ENCODE results near the gene CHM.

The CHM gene

DNA sequence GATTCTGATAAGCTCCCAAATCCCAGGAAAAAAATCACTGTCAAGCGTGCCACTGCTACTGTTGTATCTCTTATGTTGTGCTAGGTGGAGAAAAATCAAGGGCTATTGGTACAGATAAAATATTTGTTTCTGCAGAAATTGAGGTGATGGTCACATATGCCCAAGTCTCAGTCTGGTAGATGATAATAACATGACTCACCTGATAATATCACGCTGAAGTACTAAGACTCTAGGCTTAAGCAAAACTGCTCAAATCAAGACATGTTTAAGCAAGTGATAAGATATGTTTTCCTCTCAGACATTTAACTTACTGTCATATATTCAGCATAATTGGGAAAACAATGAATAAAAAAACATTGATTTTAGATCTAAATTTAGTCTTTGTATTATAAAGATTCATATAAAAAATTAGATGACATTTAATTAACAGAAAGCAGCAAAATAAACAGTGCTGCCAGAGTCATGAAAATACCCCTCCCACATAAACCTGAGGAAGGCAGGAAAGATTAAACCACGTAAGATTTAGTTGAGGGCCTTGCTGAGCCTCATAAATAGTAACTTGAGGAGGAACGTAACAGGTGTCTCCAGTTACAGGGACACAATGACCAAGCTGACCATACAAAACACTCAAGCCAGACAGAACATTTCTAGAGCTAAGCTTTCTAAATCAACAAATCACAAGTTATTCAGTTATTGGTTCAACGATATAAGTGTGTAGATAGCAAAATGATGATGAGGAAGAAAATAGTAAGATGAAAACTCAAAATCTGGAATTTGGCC lies 143.5 kb downstream of the CHM start:
- no peak for DNase-seq

DNA sequence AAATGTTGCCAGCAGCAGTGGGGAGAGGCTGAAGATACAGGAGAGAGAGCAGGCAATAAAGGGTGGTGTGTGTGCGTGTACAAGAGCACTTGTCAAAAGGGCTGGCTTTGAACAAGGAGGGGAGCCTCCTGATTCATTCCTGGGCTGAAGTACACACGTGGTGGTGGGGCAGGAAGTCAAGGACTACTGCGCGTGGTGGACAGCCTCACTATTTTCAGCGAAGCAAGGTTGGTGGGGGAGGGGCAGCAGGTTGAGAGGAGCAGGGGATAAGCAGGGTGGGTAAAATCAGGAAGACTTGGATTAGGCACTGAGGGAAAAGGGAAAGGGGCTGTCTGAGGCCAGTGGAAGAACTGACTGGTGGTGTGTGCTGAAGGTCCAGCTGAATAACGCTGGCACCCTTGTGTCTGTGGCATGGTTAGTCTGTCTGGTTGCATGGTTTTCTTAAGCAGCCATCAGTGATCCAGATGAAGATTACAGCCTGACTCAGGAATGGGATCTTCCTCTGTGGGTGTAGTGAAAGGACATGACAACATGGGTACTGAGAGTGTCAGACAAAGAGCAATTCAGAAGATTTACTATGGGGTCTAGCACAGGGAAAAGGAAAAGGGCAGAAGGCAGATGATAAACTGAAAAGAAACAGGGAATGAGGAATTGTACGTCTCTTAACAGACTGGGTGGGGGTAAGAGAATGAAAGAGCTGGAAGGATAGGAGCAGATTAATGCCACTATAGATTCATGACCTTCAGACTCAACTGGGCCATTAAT lies 149.8 kb downstream of the CHM start:
- no peak for DNase-seq

DNA sequence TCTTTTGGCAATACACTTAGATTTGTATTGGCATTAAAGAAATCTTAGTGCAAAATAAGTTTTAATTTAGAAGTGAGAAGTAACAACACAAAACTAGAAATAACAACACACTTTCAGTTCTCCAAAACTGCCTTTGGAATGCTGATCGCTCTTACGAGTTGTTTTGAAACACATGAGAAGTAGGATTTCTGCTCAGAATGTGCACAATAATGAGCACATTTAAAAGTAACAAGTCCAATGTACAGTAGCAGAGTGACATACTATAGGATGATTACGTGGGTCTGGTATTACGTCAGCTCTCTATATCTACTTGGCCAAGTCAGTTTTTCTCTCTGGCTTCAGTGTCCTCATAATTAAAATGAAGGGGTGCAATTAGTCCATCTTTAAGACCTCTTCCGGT lies 164.8 kb downstream of the CHM start:
- DNase-seq = no peak

DNA sequence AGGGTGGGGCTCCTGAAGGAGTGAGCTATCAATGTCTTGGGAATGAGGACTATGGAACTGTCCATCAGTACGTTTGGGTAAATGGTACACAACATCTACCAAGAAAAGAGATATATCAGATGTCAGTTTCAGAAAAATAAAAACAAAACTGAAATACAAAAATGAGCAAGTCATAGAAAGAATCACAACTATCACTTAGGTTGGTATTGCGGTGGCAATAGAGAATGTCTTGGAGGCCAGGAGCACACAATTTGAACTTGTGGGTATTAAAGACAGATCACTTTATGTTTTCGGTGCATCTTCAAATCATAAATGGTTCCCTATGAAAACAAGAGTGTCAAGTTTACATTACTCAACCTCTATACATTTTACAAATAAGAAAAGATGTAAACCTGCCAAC lies 176.8 kb downstream of the CHM start:
- no peak for DNase-seq

- DNase-seq = no peak
Observed at GRCh38 chrX:85865324-85865723, 182.0 kb downstream of the CHM start.

- no peak for DNase-seq
Observed at GRCh38 chrX:85859426-85859825, 187.9 kb downstream of the CHM start.

- DNase-seq = no peak
Observed at GRCh38 chrX:85851418-85851817, 195.9 kb downstream of the CHM start.

- DNase-seq = no peak
Observed at GRCh38 chrX:85836868-85837267, 210.5 kb downstream of the CHM start.

DNA sequence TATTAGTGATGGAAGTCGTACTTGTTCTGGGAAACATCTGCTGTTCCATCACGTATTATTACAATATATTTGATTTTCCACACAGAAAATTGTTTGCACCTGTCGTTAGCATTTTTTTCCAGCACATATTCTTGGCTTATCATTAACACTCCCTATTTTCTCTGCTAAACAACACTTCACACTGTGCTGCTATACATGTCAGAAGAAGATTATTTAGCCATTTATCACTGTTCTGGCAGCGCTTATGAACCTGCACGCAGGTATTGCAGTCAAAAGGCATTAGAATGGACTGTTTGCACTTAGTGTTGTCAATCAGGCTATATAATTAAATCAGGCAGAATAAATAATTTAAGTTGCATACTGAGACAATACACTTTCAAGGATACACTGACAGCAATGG lies 218.6 kb downstream of the CHM start:
- no peak for DNase-seq

DNA sequence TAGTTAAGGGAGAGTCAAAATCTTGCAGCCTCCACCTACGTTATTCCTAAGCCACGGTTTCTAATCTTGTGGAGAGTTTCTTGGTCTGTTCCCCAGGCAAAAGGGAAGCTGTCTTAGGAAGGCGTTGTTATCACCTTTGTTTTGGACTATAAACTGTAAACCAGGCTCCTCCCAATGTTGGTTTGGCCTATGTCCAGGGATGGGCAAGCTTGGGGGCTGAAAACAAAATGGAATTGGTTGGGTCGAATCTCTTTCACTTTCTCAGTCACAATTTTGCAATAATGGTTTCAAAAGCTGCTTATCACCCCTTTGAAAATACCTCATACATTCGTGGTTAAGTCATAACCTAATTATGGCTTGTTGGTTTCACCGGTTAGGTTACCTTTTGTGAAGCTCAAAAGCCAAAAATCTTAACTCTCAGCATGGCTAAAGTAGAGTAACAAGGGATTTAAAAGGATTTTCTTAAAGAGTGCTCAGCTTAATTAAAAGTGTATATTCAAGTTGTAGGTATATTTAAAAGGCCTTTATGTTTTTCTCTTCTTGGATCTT lies 232.1 kb downstream of the CHM start:
- no peak for DNase-seq
